ENCODE measurements around the gene EVPLL.
"Not testable (repeated sequence)": the region's sequence is repeated elsewhere in the genome, so short reads cannot be mapped to it uniquely, and the experiment has no call there.

EVPLL gene

DNA sequence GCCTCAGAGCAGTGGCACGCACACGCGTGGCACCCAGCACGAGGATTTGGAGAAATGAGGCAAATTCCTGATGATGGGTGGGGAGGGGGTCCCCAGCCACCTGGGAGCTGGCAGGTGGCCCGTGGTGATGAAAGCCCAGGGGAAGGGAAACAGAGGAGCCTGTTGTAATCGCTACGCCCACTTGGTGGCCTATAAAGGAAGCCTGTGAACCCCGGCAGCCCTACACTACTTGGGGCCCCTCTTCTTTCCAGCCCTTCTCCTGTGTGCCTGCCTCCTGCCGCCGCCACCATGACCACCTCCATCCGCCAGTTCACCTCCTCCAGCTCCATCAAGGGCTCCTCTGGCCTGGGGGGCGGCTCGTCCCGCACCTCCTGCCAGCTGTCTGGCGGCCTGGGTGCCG is 49.1 kb downstream of the EVPLL start:
- DNase-seq = not testable (repeated sequence)

DNA sequence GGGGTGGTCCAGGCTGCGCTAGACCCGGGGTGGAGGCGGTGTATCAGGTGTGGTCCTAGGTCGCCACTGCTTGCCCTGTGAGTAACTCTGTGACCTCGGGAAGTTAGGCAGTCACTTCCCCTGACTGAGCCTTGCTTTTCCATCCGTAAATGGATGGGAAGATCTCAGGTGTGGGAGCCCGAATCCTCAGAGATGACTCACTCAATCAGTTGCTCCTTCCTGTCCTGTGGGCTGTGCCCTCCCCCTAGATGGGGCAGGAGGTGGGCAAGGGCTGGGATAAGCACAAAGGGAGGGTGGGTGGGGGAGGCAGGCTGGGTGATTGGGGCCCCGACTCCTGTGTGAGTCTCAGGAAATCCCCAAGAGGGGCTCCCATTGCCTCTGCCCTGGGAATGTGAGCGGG is 54.6 kb downstream of the EVPLL start:
- not testable (repeated sequence) for DNase-seq

Data from CD4-positive, alpha-beta T cell treated with Interleukin-17A for 1 hour (primary cell).